Common myeloid progenitor, CD34-positive (primary cell): ENCODE results near the gene PSENEN.

Source experiments
- CTCF ChIA-PET: fragments of 350-600 bp; sonication (Branson Sonifier 250); formaldehyde crosslinking; loops from one replicate; lab custom pipeline; 2021; ENCODE audit warnings: antibody characterized with exemption; lab: Charles Lee
- POLR2A ChIA-PET: fragments of 350-600 bp; sonication (Branson Sonifier 250); formaldehyde crosslinking; loops from one replicate; lab custom pipeline; 2021; ENCODE audit warnings: antibody characterized with exemption; lab: Charles Lee
- DNase-seq, 3 donors: peaks; one replicate each; pipeline versions ENCODE4 v3.0.0 to v3.0.0-alpha.2; 2013
- H3K27ac ChIP-seq, 2 experiments: 1 replicate in 1 of 2; 2 replicates in 1 of 2; pipeline ENCODE4 v1.7.0; 2013; ENCODE audit warnings: inconsistent platforms in 2 of 2, low read length in 2 of 2, mild to moderate bottlenecking in 2 of 2, low read depth in 1 of 2, moderate library complexity in 1 of 2; ENCODE audit not compliant: severe bottlenecking in 2 of 2, insufficient read depth in 1 of 2, poor library complexity in 1 of 2
- H3K27me3 ChIP-seq, 5 experiments: replicated peaks in 2 of 5; 1 replicate in 3 of 5; 2 replicates in 2 of 5; pipeline versions ENCODE4 v1.6.1 to v1.7.0; 2013; ENCODE audit warnings: low read length in 4 of 5, mild to moderate bottlenecking in 2 of 5, moderate library complexity in 2 of 5, inconsistent platforms in 1 of 5; ENCODE audit not compliant: insufficient read depth in 5 of 5, control insufficient read depth in 4 of 5
- H3K36me3 ChIP-seq, 4 experiments: 1 replicate in 2 of 4; 2 replicates in 2 of 4; pipeline versions ENCODE4 v1.6.1 to v1.7.0; 2013; ENCODE audit warnings: low read length in 3 of 4, control low read depth in 1 of 4, mild to moderate bottlenecking in 1 of 4; ENCODE audit not compliant: control insufficient read depth in 4 of 4, insufficient read depth in 4 of 4
- H3K4me1 ChIP-seq, 4 experiments: 1 replicate in 3 of 4; 2 replicates in 1 of 4; pipeline versions ENCODE4 v1.6.1 to v1.7.1; 2013; ENCODE audit warnings: low read length in 3 of 4, mild to moderate bottlenecking in 3 of 4, control low read depth in 1 of 4, inconsistent platforms in 1 of 4, moderate library complexity in 1 of 4; ENCODE audit not compliant: control insufficient read depth in 4 of 4, insufficient read depth in 4 of 4; ENCODE audit errors: control extremely low read depth in 1 of 4
- H3K4me3 ChIP-seq, 7 experiments: 1 replicate in 4 of 7; 2 replicates in 3 of 7; pipeline versions ENCODE4 v1.5.1 to v1.7.0; 2013; ENCODE audit warnings: mild to moderate bottlenecking in 7 of 7, low read length in 6 of 7, moderate library complexity in 6 of 7, inconsistent platforms in 2 of 7, low read depth in 2 of 7, control low read depth in 1 of 7; ENCODE audit not compliant: insufficient read depth in 4 of 7, control insufficient read depth in 1 of 7; ENCODE audit errors: extremely low read depth in 1 of 7
- H3K9me3 ChIP-seq, 5 experiments: 1 replicate in 4 of 5; 2 replicates in 1 of 5; pipeline versions ENCODE4 v1.6.1 to v1.7.1; 2013; ENCODE audit warnings: low read length in 4 of 5, mild to moderate bottlenecking in 2 of 5, inconsistent platforms in 1 of 5, low read depth in 1 of 5, moderate library complexity in 1 of 5; ENCODE audit not compliant: control insufficient read depth in 4 of 5, insufficient read depth in 2 of 5; ENCODE audit errors: control extremely low read depth in 1 of 5
- WGBS: methylation state at CpG from one replicate; pipeline ENCODE4 v1.1.5; 2013; ENCODE audit not compliant: insufficient coverage; 5-methylcytosine and 5-hydroxymethylcytosine counted together

Gene PSENEN

GRCh38 chr19:35789978-35790944 lies 44.8 kb downstream of the PSENEN start:
- ChIA-PET POLR2A (no interaction called here), CTCF (interaction anchor here (0.6 to 1.2 kb wide), 2 partner anchors 30 to 122 kb away, joined by 3 to 4 read pairs; no protein-coding TSS in a partner anchor)
- Histone ChIP-seq H3K9me3 (no peaks in the 10 kb centered on the region), H3K27me3 (no peaks in the 10 kb centered on the region), H3K27ac (no peak overlapping the region), H3K4me1 (no peaks in the 10 kb centered on the region), H3K36me3 (peaks cover 0 to 18% (median 5%) of the 10 kb centered on the region in 4 experiments), H3K4me3 (no peak overlapping the region)
- WGBS: 93% methylated on average over 15 of the region's 19 CpGs
- no peak for DNase-seq

DNA sequence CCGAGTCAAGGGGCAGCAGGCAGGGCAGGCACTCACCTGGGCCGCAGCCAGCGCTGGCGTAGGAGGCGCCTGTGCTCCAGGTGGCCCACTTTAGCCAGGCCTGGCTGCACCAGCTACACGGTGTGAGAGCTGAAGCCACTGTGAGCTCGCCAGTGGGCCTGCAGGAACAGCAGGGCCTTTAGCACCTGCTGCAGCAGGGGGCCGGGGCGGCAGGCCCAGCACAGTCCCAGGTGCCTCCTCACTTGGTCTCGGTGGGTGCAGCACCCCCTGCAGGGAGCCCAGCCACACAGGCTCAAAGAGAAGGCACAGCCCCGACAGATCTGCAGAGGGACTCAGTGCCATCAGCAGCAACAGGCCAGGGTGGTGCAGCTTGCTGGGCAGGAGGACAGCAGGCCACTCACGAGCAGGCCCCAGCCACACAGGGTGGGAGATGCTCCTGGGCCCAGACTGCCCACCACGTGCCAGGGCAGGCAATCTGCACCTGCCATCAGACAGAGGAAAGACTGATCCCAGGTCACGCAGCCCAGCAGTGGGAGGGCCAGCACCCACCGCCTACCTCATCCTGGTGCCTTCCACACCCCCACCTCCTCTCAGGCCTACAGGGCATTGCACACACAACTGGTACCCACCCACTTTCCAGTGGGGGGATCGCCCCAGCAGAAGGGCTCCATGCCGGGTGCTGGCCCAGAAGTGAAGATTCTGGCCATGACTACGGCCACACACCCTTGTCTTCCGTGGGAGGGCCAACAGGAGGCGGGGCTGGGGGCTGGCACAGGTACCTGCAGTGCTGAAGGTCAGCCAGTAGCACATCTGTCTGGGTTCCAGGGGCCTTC lies 45.7 kb downstream of the PSENEN start:
- WGBS: 93% methylated on average over 18 of the region's 20 CpGs
- ChIA-PET CTCF (no interaction called here), POLR2A (interaction anchor here (0.6 kb wide), 1 partner anchor 13 kb away, joined by 3 read pairs; no protein-coding TSS in a partner anchor)
- no peak overlapping the region for H3K4me3 ChIP-seq
- H3K9me3 ChIP-seq: no peaks in the 10 kb centered on the region
- peak in 2 of 3 donors; percentile 14 to 16 for DNase-seq
- H3K27me3 ChIP-seq: peaks cover 0 to 9% (median 3%) of the 10 kb centered on the region in 5 experiments
- H3K36me3 ChIP-seq: peaks cover 0 to 9% (median 0%) of the 10 kb centered on the region in 4 experiments
- H3K27ac ChIP-seq: no peak overlapping the region
- no peaks in the 10 kb centered on the region for H3K4me1 ChIP-seq

- WGBS: 100% methylated on average over 7 of the region's 9 CpGs
- POLR2A ChIA-PET: no interaction called here
Observed at GRCh38 chr19:35791814-35792279, 46.4 kb downstream of the PSENEN start.

DNA sequence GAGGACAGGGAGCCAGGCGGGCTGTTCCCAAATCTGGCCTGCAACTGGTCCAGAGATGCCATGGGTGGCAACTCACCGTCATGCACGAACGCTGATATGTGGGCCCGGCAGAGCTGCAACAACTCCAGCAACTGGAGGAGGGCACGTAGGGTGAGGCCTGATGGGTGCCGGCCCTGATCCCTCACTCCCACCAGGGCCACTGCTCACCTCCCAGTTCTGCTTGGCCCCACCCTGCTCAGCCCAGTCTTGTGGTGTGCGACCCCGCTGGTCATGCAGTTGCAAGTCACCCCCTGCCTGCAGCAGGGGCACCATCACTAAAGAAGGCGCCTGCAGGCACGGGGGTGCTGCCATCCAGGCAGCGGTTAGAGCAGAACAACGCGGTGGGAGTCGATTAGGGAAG lies 46.9 kb downstream of the PSENEN start:
- WGBS: 94% methylated on average over 15 of the region's 15 CpGs
- peaks cover 0 to 1% (median 0%) of the 10 kb centered on the region in 4 experiments for H3K36me3 ChIP-seq
- CTCF ChIA-PET: no interaction called here
- H3K4me1 ChIP-seq: peaks cover 0 to 5% (median 2%) of the 10 kb centered on the region in 4 experiments
- no peaks in the 10 kb centered on the region for H3K9me3 ChIP-seq
- peaks cover 2 to 20% (median 8%) of the 10 kb centered on the region in 5 experiments for H3K27me3 ChIP-seq
- no peak overlapping the region for H3K4me3 ChIP-seq
- DNase-seq: no peak
- POLR2A ChIA-PET: no interaction called here
- H3K27ac ChIP-seq: no peak overlapping the region

More at GRCh38 chr19:35791814-35792279, 46.4 kb downstream of the PSENEN start:
- DNase-seq: no peak
- H3K4me1 ChIP-seq: no peaks in the 10 kb centered on the region
- CTCF ChIA-PET: no interaction called here
- no peaks in the 10 kb centered on the region for H3K9me3 ChIP-seq
- no peak overlapping the region for H3K4me3 ChIP-seq
- H3K27ac ChIP-seq: no peak overlapping the region
- H3K36me3 ChIP-seq: peaks cover 0 to 5% (median 0%) of the 10 kb centered on the region in 4 experiments
- peaks cover 2 to 15% (median 8%) of the 10 kb centered on the region in 5 experiments for H3K27me3 ChIP-seq

GRCh38 chr19:35792888-35793287 lies 47.4 kb downstream of the PSENEN start:
- WGBS: 94% methylated on average over 8 of the region's 8 CpGs
- no peak overlapping the region for H3K27ac ChIP-seq

GRCh38 chr19:35793381-35794165 lies 48.1 kb downstream of the PSENEN start:
- ChIA-PET POLR2A (no interaction called here), CTCF (interaction anchor here (1.1 kb wide), 1 partner anchor 11 kb away, joined by 3 read pairs; no protein-coding TSS in a partner anchor)
- Histone ChIP-seq H3K36me3 (no peaks in the 10 kb centered on the region), H3K27me3 (peaks cover 2 to 30% (median 10%) of the 10 kb centered on the region in 5 experiments), H3K4me1 (peaks cover 0 to 9% (median 4%) of the 10 kb centered on the region in 4 experiments), H3K4me3 (no peak overlapping the region), H3K27ac (no peak overlapping the region), H3K9me3 (no peaks in the 10 kb centered on the region)
- DNase-seq: no peak
- 93% methylated on average over 7 of the region's 7 CpGs for WGBS

More at GRCh38 chr19:35792888-35793287, 47.4 kb downstream of the PSENEN start:
- ChIA-PET CTCF (no interaction called here), POLR2A (no interaction called here)
- Histone ChIP-seq H3K36me3 (no peaks in the 10 kb centered on the region), H3K27me3 (peaks cover 2 to 26% (median 8%) of the 10 kb centered on the region in 5 experiments), H3K9me3 (no peaks in the 10 kb centered on the region), H3K4me3 (no peak overlapping the region), H3K4me1 (peaks cover 0 to 9% (median 4%) of the 10 kb centered on the region in 4 experiments)
- no peak for DNase-seq
